Heart left ventricle (tissue), 16 donors: ENCODE measurements around the gene ANKS4B. TPM values are rescaled to one million over a fixed set of nuclear protein-coding genes. Genes with fewer than 3 reads are reported as not detected.

ENCODE experiments used
- ATAC-seq, 4 donors: fragments of 200-7000 bp; cut with Tn5 transposase; one replicate each; pipeline ENCODE4 v1.9.1; 2020 to 2022; ENCODE audit warnings: moderate library complexity in 4 of 4, mild to moderate bottlenecking in 3 of 4, moderate number of reproducible peaks in 1 of 4
- DNase-seq, 5 donors: peaks; one replicate each; pipeline ENCODE4 v3.0.0-alpha.2; 2020
- H3K27ac ChIP-seq, 12 donors: fragments of 200-600 bp; sonication (generic) in 4 of 12; one replicate each; pipeline versions ENCODE4 v1.5.0 to v1.8.0; 2016 to 2022; ENCODE audit warnings: mild to moderate bottlenecking in 2 of 12
- H3K27me3 ChIP-seq, 9 donors: fragments of 200-600 bp; sonication (generic) in 2 of 9; one replicate each; pipeline versions ENCODE4 v1.5.1 to v1.8.0; 2016 to 2022; ENCODE audit warnings: mild to moderate bottlenecking in 3 of 9
- H3K36me3 ChIP-seq, 9 donors: fragments of 200-600 bp; sonication (generic) in 2 of 9; one replicate each; pipeline versions ENCODE4 v1.5.0 to v1.8.0; 2018 to 2022; ENCODE audit warnings: mild to moderate bottlenecking in 2 of 9
- H3K4me1 ChIP-seq, 12 donors: fragments of 200-600 bp; sonication (generic) in 4 of 12; one replicate each; pipeline versions ENCODE4 v1.5.0 to v1.8.0; 2016 to 2022; ENCODE audit warnings: mild to moderate bottlenecking in 3 of 12
- H3K4me3 ChIP-seq, 12 donors: fragments of 200-600 bp; sonication (generic) in 4 of 12; one replicate each; pipeline versions ENCODE4 v1.5.0 to v1.8.0; 2017 to 2022; ENCODE audit warnings: mild to moderate bottlenecking in 9 of 12, moderate library complexity in 4 of 12
- H3K9me3 ChIP-seq, 12 donors: fragments of 200-600 bp; sonication (generic) in 4 of 12; one replicate each; pipeline versions ENCODE4 v1.5.0 to v1.8.0; 2016 to 2022; ENCODE audit warnings: mild to moderate bottlenecking in 1 of 12
- CTCF ChIP-seq, 12 donors: fragments of 200-600 bp; sonication (generic) in 4 of 12; IDR thresholded peaks; one replicate each; pipeline versions ENCODE4 v1.5.0 to v1.8.0; 2018 to 2022; ENCODE audit warnings: antibody characterized with exemption in 12 of 12, mild to moderate bottlenecking in 5 of 12
- POLR2A ChIP-seq, 2 donors: fragments of 450-650 bp; IDR thresholded peaks; one replicate each; pipeline ENCODE4 v1.6.1; 2017; ENCODE audit warnings: antibody characterized with exemption in 2 of 2, mild to moderate bottlenecking in 2 of 2, moderate library complexity in 2 of 2
- WGBS, 4 donors: extraction: QIAGEN DNeasy Blood & Tissue Kit in 2 of 4; methylation state at CpG; one replicate each; pipeline versions ENCODE4 v1.1.5 to v1.1.7; 2013 to 2018; 5-methylcytosine and 5-hydroxymethylcytosine counted together
- intact Hi-C, 10 donors: fragments of 100-400 bp; cut with DNase I; formaldehyde crosslinking; loops; one replicate each; pipeline versions ENCODE4 v1.11.1 to v1.14.2; 2022
- polyA plus RNA-seq, 2 donors: library from polyadenylated mRNA; stranded (reverse); fragments of 200-250 nt; gene quantifications; one replicate each; pipeline ENCODE4 v1.2.3, GENCODE V29; 2013
- total RNA-seq, 9 donors: library from RNA; depleted of rRNA in 2 of 9; stranded (reverse); fragments of >200 nt in 2 of 9; fragmentation: NEBNext Ultra II Directional in 3 of 9; extraction: Animal tissue kit (Norgen Biotek cat#: 25700) in 3 of 9; gene quantifications; one replicate each; pipeline versions ENCODE4 v1.1.0 to v1.2.4, GENCODE V29; 2016 to 2023
- donor health status: ischemic (EF 13 %, LVEDD 7.1; RV severe dilation, severe dysfunction).
- donor health status: healthy with polysubstance abuse.
- donor health status: DM: no; HTN: yes; CAD: no.
- donor health status: DM: no; HTN: no; CAD: no.
- donor health status: ischemic (EF 25% LVEDD 6.9; RV normal size, moderate dysfunction).
- donor health status: ischemic (EF 25% LVEDD 5.7; RV mildly dilated, moderate dysfunction).
- donor health status: healthy.
- donor health status: DM: yes; HTN: yes; CAD: no.
- donor health status: ischemic (EF 35%, LVEDD 5.7; RV mildly dilated, moderate dysfunction).
- donor health status: nonischemic (EF 11% LVEDD 7.7; RV severe dilation, severe dysfunction).
- donor health status: DM: yes; HTN: yes; CAD: no.
- donor health status: PGD.
- donor health status: ischemic (EF 29% LVEDD 5.4; RV normal size, mild dysfunction).
- donor health status: nonischemic (EF 23%, LVEDD 6.1; RV moderate dilation, normal function).

The ANKS4B gene
- total and polyA plus RNA-seq, 11 donors, result not detected

GRCh38 chr16:21301168-21301894 lies 67.8 kb downstream of the ANKS4B start:
- ATAC-seq (peak; percentile 75 to 87 (median 80)), DNase-seq (peak; percentile 62 to 74 (median 65))
- peak in 1 of 2 donors; percentile 17 for TF ChIP-seq POLR2A (IDR thresholded peaks at IDR 0.05)
- TF ChIP-seq CTCF (IDR thresholded peaks at IDR 0.05), result peak in 6 of 12 donors; percentile 13 to 46 (median 27)
- peaks cover 0 to 19% (median 9%) of the 10 kb centered on the region in 12 donors for H3K4me1 ChIP-seq
- peak overlapping the region; percentile 52 to 78 (median 67) for H3K4me3 ChIP-seq
- no peaks in the 10 kb centered on the region for H3K36me3 ChIP-seq
- no peaks in the 10 kb centered on the region for H3K9me3 ChIP-seq
- WGBS, 4 donors, result 0 to 1% (median 1%) methylated on average over 35 to 60 of the region's 60 CpGs
- peak overlapping the region; percentile 48 to 88 (median 70) for H3K27ac ChIP-seq
- H3K27me3 ChIP-seq, result peaks cover 0 to 7% (median 0%) of the 10 kb centered on the region in 9 donors
- intact Hi-C loops, result loop anchor here (2.0 to 10.0 kb wide), 10 partner anchors 109 to 399 kb away; partner anchors contain the start of genes LDAF1 (in 6 of the 10), DCUN1D3 (in 1 of the 10), DNAH3 (in 1 of the 10) and LYRM1 (in 1 of the 10)

GRCh38 chr16:21301895-21302291 lies 68.4 kb downstream of the ANKS4B start:
- Histone ChIP-seq H3K27ac (peak overlapping the region in 7 of 12 donors; percentile 43 to 88 (median 77)), H3K4me1 (peaks cover 0 to 19% (median 9%) of the 10 kb centered on the region in 12 donors), H3K36me3 (no peaks in the 10 kb centered on the region)

GRCh38 chr16:21302454-21302853 lies 69.0 kb downstream of the ANKS4B start:
- Histone ChIP-seq H3K36me3 (no peaks in the 10 kb centered on the region), H3K9me3 (no peaks in the 10 kb centered on the region), H3K4me3 (peak overlapping the region in 4 of 12 donors; percentile 65 to 76 (median 70)), H3K27ac (peak overlapping the region in 1 of 12 donors; percentile 85), H3K27me3 (no peaks in the 10 kb centered on the region), H3K4me1 (peaks cover 0 to 19% (median 9%) of the 10 kb centered on the region in 12 donors)
- intact Hi-C loops, result loop anchor here in 8 of 10 donors (5.0 to 10.0 kb wide), 6 partner anchors 110 to 400 kb away; partner anchors contain the start of genes LDAF1 (in 4 of the 8), DCUN1D3 (in 1 of the 8), DNAH3 (in 1 of the 8) and LYRM1 (in 1 of the 8)
- no peak for TF ChIP-seq CTCF (IDR thresholded peaks at IDR 0.05)
- ATAC-seq, result no peak
- 73 to 80% (median 76%) methylated on average over 3 of the region's 3 CpGs for WGBS, 4 donors
- no peak for DNase-seq

More at GRCh38 chr16:21301895-21302291, 68.4 kb downstream of the ANKS4B start:
- DNase-seq, result no peak
- WGBS, 4 donors, result 3 to 4% (median 3%) methylated on average over 15 to 17 of the region's 17 CpGs
- no peak for ATAC-seq
- peak overlapping the region; percentile 52 to 78 (median 67) for H3K4me3 ChIP-seq
- no peaks in the 10 kb centered on the region for H3K9me3 ChIP-seq
- intact Hi-C loops, result loop anchor here (2.0 to 10.0 kb wide), 10 partner anchors 110 to 400 kb away; partner anchors contain the start of genes LDAF1 (in 6 of the 10), DCUN1D3 (in 1 of the 10), DNAH3 (in 1 of the 10) and LYRM1 (in 1 of the 10)
- H3K27me3 ChIP-seq, result peaks cover 0 to 4% (median 0%) of the 10 kb centered on the region in 9 donors
- TF ChIP-seq POLR2A (IDR thresholded peaks at IDR 0.05) (no peak), CTCF (IDR thresholded peaks at IDR 0.05) (no peak)
